Liver (tissue), 9 donors: ENCODE results near the gene BAHD1. TPM values are rescaled to one million over a fixed set of nuclear protein-coding genes. Genes with fewer than 3 reads are reported as not detected.

ENCODE experiments used
- DNase-seq: peaks from one replicate; pipeline ENCODE4 v3.0.0-alpha.2; 2017; ENCODE audit warnings: low spot score
- H3K27ac ChIP-seq, 2 donors: one replicate each; pipeline ENCODE4 v1.7.0; 2013; ENCODE audit warnings: inconsistent platforms in 2 of 2, low read length in 2 of 2, control low read depth in 1 of 2, low read depth in 1 of 2, mild to moderate bottlenecking in 1 of 2
- H3K27me3 ChIP-seq, 4 donors: one replicate each; pipeline versions ENCODE4 v1.6.1 to v1.7.0; 2013; ENCODE audit warnings: low read length in 3 of 4, inconsistent platforms in 1 of 4, mild to moderate bottlenecking in 1 of 4, moderate library complexity in 1 of 4; ENCODE audit not compliant: control insufficient read depth in 4 of 4, insufficient read depth in 4 of 4
- H3K36me3 ChIP-seq, 4 donors: one replicate each; pipeline versions ENCODE4 v1.6.1 to v1.7.0; 2013; ENCODE audit warnings: low read length in 3 of 4, mild to moderate bottlenecking in 3 of 4, low read depth in 1 of 4, moderate library complexity in 1 of 4; ENCODE audit not compliant: control insufficient read depth in 4 of 4, insufficient read depth in 3 of 4
- H3K4me1 ChIP-seq, 4 donors: one replicate each; pipeline versions ENCODE4 v1.6.1 to v1.7.0; 2013; ENCODE audit warnings: low read length in 3 of 4, mild to moderate bottlenecking in 3 of 4, moderate library complexity in 1 of 4; ENCODE audit not compliant: control insufficient read depth in 4 of 4, insufficient read depth in 4 of 4
- H3K4me3 ChIP-seq, 3 donors: one replicate each; pipeline versions ENCODE4 v1.6.1 to v1.7.0; 2013; ENCODE audit warnings: low read length in 3 of 3, control low read depth in 1 of 3, low read depth in 1 of 3, mild to moderate bottlenecking in 1 of 3
- H3K9ac ChIP-seq, 2 donors: one replicate each; pipeline ENCODE4 v1.7.0; 2013; ENCODE audit warnings: low read length in 2 of 2, mild to moderate bottlenecking in 2 of 2, moderate library complexity in 2 of 2, control low read depth in 1 of 2, low read depth in 1 of 2
- H3K9me3 ChIP-seq, 4 donors: one replicate each; pipeline versions ENCODE4 v1.6.1 to v1.7.0; 2013; ENCODE audit warnings: low read length in 3 of 4; ENCODE audit not compliant: control insufficient read depth in 4 of 4
- FOXA1 ChIP-seq: IDR thresholded peaks from 2 replicates; pipeline ENCODE4 v1.6.1; 2016; ENCODE audit warnings: antibody characterized with exemption
- FOXA2 ChIP-seq: IDR thresholded peaks from 2 replicates; pipeline ENCODE4 v1.6.1; 2016; ENCODE audit warnings: antibody characterized with exemption
- HNF4A ChIP-seq, 2 donors: conservative IDR thresholded peaks; 2 replicates each; pipeline ENCODE4 v1.6.1; 2016; ENCODE audit warnings: antibody characterized with exemption in 2 of 2, mild to moderate bottlenecking in 2 of 2
- JUND ChIP-seq, 2 donors: IDR thresholded peaks; 2 replicates each; pipeline ENCODE4 v1.6.1; 2016; ENCODE audit warnings: antibody characterized with exemption in 2 of 2
- NR2F2 ChIP-seq: IDR thresholded peaks from 2 replicates; pipeline ENCODE4 v1.6.1; 2016; ENCODE audit warnings: antibody characterized with exemption
- REST ChIP-seq: IDR thresholded peaks from 2 replicates; pipeline ENCODE4 v1.6.1; 2016; ENCODE audit warnings: antibody characterized with exemption, mild to moderate bottlenecking
- RXRA ChIP-seq, 2 donors: IDR thresholded peaks; 2 replicates each; pipeline ENCODE4 v1.6.1; 2017 to 2018; ENCODE audit warnings: antibody characterized with exemption in 2 of 2, mild to moderate bottlenecking in 1 of 2
- SP1 ChIP-seq: IDR thresholded peaks from 2 replicates; pipeline ENCODE4 v1.6.1; 2018; ENCODE audit warnings: antibody characterized with exemption, mild to moderate bottlenecking
- YY1 ChIP-seq: IDR thresholded peaks from 2 replicates; pipeline ENCODE4 v1.6.1; 2016; ENCODE audit warnings: antibody characterized with exemption, mild to moderate bottlenecking
- ZBTB33 ChIP-seq: IDR thresholded peaks from 2 replicates; pipeline ENCODE4 v1.6.1; 2016; ENCODE audit warnings: antibody characterized with exemption
- WGBS: extraction: QIAGEN DNeasy Blood & Tissue Kit; methylation state at CpG from one replicate; pipeline ENCODE4 v1.1.7; 2013; 5-methylcytosine and 5-hydroxymethylcytosine counted together
- polyA plus RNA-seq, 2 donors: library from polyadenylated mRNA; stranded (reverse) in 1 of 2; unstranded in 1 of 2; fragments of 200-250 nt in 1 of 2; fragments of >200 nt in 1 of 2; fragmentation: Nextera tagmentation in 1 of 2; extraction: Ambion mirVana in 1 of 2; gene quantifications; one replicate each; pipeline versions ENCODE4 v1.2.1 to v1.2.3, GENCODE V29; 2013 to 2015
- total RNA-seq, 2 donors: library from RNA; depleted of rRNA; stranded (reverse); fragments of >200 nt; gene quantifications; one replicate each; pipeline ENCODE4 v1.2.3, GENCODE V29; 2014
- TF ChIP-seq, protein P1 (sequence below): IDR thresholded peaks from 2 replicates; pipeline ENCODE4 v1.6.1; 2016; ENCODE audit warnings: antibody characterized with exemption
- TF ChIP-seq, protein P2 (sequence below): IDR thresholded peaks from 2 replicates; pipeline ENCODE4 v1.6.1; 2016; ENCODE audit warnings: antibody characterized with exemption
- donor health status: healthy.
- donor health status: healthy.
- donor health status: healthy.
- donor health status: healthy.
- donor health status: healthy.

BAHD1 gene
- total and polyA plus RNA-seq, 4 donors = 1.8 to 8.7 (median 6.6) TPM

DNA sequence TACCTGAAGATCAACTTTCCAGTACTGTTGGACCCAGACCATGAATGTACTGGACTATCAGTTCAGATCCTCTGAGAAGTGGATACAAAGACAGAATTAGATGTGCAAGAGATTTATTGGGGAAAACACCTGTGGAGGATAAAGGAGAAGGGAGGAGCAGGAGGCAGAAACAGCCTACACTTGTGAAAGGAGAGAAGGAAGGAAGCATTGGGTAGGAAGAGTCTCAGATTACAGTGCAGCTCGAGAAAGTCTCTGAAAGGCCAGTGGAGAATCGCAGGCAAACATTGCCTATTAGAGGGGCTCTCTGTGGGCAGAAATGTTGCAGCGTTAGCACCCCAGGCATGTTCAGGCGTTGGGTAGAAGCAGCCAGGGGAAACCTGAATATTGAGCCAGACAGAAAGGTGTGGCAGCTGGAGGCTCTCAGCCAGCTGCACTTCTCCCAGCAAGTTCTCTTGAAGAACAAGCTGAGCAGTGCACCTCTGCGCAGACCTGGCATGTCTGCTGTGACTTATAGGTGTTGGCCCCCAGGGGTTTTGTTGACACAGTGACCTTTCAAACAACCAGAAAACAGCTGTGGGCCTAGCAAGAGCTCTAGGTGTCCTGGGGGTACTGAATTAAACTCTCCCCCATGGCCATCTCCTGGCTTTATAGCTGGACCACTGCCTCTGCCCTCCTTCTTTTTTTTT is 37.0 kb downstream of the BAHD1 start:
- WGBS = 72% methylated on average over 5 of the region's 5 CpGs
- H3K27ac ChIP-seq = no peak overlapping the region
- DNase-seq = no peak
- TF ChIP-seq YY1 = no peak
- TF ChIP-seq ZBTB33 = no peak
- TF ChIP-seq, protein P1, sequence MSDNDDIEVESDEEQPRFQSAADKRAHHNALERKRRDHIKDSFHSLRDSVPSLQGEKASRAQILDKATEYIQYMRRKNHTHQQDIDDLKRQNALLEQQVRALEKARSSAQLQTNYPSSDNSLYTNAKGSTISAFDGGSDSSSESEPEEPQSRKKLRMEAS = no peak
- TF ChIP-seq JUND (IDR thresholded peaks at IDR 0.05) = no peak
- TF ChIP-seq SP1 = no peak
- TF ChIP-seq RXRA (IDR thresholded peaks at IDR 0.05) = no peak
- TF ChIP-seq FOXA2 = no peak
- TF ChIP-seq REST = no peak
- no peak for TF ChIP-seq FOXA1
- TF ChIP-seq, protein P2, sequence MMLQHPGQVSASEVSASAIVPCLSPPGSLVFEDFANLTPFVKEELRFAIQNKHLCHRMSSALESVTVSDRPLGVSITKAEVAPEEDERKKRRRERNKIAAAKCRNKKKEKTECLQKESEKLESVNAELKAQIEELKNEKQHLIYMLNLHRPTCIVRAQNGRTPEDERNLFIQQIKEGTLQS = no peak
- TF ChIP-seq NR2F2 = no peak
- H3K9me3 ChIP-seq = no peaks in the 10 kb centered on the region
- no peaks in the 10 kb centered on the region for H3K36me3 ChIP-seq
- no peak overlapping the region for H3K4me3 ChIP-seq
- no peak overlapping the region for H3K9ac ChIP-seq
- H3K27me3 ChIP-seq = no peaks in the 10 kb centered on the region
- H3K4me1 ChIP-seq = no peaks in the 10 kb centered on the region

DNA sequence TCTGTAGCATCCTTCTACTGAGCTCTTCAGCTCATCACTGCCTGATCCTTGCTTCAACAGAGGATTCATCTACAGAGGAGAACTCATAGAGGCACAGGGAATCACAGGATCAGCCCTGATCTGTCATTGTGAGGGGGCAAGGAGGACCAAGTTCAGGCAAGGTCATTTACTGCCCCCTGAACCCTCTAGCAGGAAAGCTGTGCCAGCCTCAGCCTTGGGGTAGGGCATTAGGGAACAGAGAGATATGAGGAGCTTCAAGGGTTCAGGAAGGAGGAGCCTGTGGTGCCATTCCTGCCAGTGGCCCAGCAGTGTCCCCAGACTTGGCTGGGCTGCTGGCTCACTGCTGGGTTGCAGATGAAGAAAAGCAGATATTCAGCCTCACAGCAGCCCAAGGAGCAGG is 38.3 kb downstream of the BAHD1 start:
- no peak overlapping the region for H3K9ac ChIP-seq
- no peaks in the 10 kb centered on the region for H3K36me3 ChIP-seq
- no peak for DNase-seq
- no peaks in the 10 kb centered on the region for H3K4me1 ChIP-seq
- no peak overlapping the region for H3K27ac ChIP-seq
- H3K4me3 ChIP-seq = no peak overlapping the region
- no peaks in the 10 kb centered on the region for H3K9me3 ChIP-seq
- TF ChIP-seq HNF4A (conservative IDR thresholded peaks at IDR 0.05) (no peak), ZBTB33 (no peak), SP1 (no peak), NR2F2 (no peak), REST (no peak)
- TF ChIP-seq, protein P2 = no peak
- H3K27me3 ChIP-seq = no peaks in the 10 kb centered on the region
